Gastrocnemius medialis (tissue), 4 donors: Measurements from ENCODE around the gene AKAP7. TPM values are rescaled to one million over a fixed set of nuclear protein-coding genes. Genes with fewer than 3 reads are reported as not detected.

Experiments
- ATAC-seq, 2 donors: fragments of 150-250 bp; one replicate each; pipeline ENCODE4 v1.9.1; 2016
- DNase-seq, 2 donors: peaks; one replicate each; pipeline ENCODE4 v3.0.0-alpha.2; 2019
- H3K27ac ChIP-seq, 4 donors: fragments of 200-600 bp; sonication (generic); 1 replicate in 1 of 4; 2 replicates in 3 of 4; pipeline ENCODE4 v1.5.1; 2016 to 2018; ENCODE audit warnings: mild to moderate bottlenecking in 2 of 4, moderate library complexity in 1 of 4
- H3K27me3 ChIP-seq, 3 donors: fragments of 200-600 bp; sonication (generic) in 2 of 3; 1 replicate in 1 of 3; 2 replicates in 2 of 3; pipeline versions ENCODE4 v1.5.1 to v1.6.0; 2016 to 2019; ENCODE audit warnings: mild to moderate bottlenecking in 1 of 3, moderate library complexity in 1 of 3
- H3K36me3 ChIP-seq, 2 donors: fragments of 200-600 bp; sonication (generic) in 1 of 2; one replicate each; pipeline ENCODE4 v1.5.1; 2017 to 2018
- H3K4me1 ChIP-seq, 2 donors: fragments of 200-600 bp; sonication (generic) in 1 of 2; one replicate each; pipeline ENCODE4 v1.5.1; 2016 to 2017; ENCODE audit warnings: mild to moderate bottlenecking in 2 of 2
- H3K4me3 ChIP-seq, 4 donors: fragments of 200-600 bp; sonication (generic) in 3 of 4; 1 replicate in 1 of 4; 2 replicates in 3 of 4; pipeline ENCODE4 v1.5.1; 2016 to 2019; ENCODE audit warnings: mild to moderate bottlenecking in 2 of 4
- H3K9me3 ChIP-seq, 3 donors: fragments of 200-600 bp; sonication (generic) in 2 of 3; 1 replicate in 1 of 3; 2 replicates in 2 of 3; pipeline ENCODE4 v1.5.1; 2016 to 2019
- POLR2A ChIP-seq, 2 donors: fragments of 450-650 bp; IDR thresholded peaks; one replicate each; pipeline ENCODE4 v1.6.1; 2017; ENCODE audit warnings: antibody characterized with exemption in 2 of 2, mild to moderate bottlenecking in 2 of 2, moderate library complexity in 2 of 2
- in situ Hi-C, 4 donors: fragments of 200-750 bp; cut with MboI; loops; one replicate each; pipeline versions ENCODE4 v1.15.0 to v1.8.0; 2017; ENCODE audit warnings: low sequenced_read_pairs in 4 of 4
- intact Hi-C: fragments of 100-400 bp; cut with DNase I; formaldehyde crosslinking; loops from one replicate; pipeline ENCODE4 v1.15.1; 2023; ENCODE audit warnings: low total_unique reads
- total RNA-seq, 4 donors: library from RNA; depleted of rRNA; stranded (reverse); fragments of >200 nt; gene quantifications; one replicate each; pipeline versions ENCODE4 v1.1.0 to v1.2.3, GENCODE V29; 2016
- TF ChIP-seq, protein P1 (sequence below), 5 experiments: fragments of 450-650 bp in 3 of 5; fragments of 200-600 bp in 2 of 5; sonication (generic) in 2 of 5; IDR thresholded peaks in 4 of 5; conservative IDR thresholded peaks in 1 of 5; 1 replicate in 4 of 5; 2 replicates in 1 of 5; pipeline ENCODE4 v1.5.1; 2016 to 2019; ENCODE audit warnings: antibody characterized with exemption in 5 of 5, mild to moderate bottlenecking in 3 of 5, moderate library complexity in 3 of 5

The AKAP7 gene
- total RNA-seq, 4 donors from 2014 or later = 5.2 to 14.6 (median 7.5) TPM

DNA sequence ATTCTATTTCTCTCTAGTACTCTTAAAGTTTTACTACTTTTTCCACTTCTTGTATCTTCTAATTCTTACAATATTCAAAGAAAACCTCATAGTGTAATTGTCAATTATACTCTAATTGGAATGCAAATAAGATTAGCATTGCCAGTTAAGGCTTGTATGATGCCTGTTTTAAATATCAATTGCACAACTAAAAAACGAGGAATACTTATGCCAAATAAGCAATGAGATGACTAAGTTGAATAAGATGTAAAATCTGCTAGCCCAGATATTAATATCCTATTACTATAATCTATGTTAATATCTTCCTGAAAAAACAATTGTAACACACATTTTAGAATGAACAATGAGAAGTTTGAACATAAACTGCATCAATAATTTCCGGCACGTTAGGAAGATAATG lies 13.3 kb upstream of the AKAP7 start:
- Histone ChIP-seq H3K36me3 (no peaks in the 10 kb centered on the region), H3K4me1 (no peaks in the 10 kb centered on the region), H3K27ac (no peak overlapping the region), H3K9me3 (no peaks in the 10 kb centered on the region), H3K4me3 (no peak overlapping the region), H3K27me3 (no peaks in the 10 kb centered on the region)
- ATAC-seq (no peak), DNase-seq (no peak)
- in situ Hi-C loops (no loop called here), intact Hi-C loops (no loop called here)
- TF ChIP-seq, protein P1, sequence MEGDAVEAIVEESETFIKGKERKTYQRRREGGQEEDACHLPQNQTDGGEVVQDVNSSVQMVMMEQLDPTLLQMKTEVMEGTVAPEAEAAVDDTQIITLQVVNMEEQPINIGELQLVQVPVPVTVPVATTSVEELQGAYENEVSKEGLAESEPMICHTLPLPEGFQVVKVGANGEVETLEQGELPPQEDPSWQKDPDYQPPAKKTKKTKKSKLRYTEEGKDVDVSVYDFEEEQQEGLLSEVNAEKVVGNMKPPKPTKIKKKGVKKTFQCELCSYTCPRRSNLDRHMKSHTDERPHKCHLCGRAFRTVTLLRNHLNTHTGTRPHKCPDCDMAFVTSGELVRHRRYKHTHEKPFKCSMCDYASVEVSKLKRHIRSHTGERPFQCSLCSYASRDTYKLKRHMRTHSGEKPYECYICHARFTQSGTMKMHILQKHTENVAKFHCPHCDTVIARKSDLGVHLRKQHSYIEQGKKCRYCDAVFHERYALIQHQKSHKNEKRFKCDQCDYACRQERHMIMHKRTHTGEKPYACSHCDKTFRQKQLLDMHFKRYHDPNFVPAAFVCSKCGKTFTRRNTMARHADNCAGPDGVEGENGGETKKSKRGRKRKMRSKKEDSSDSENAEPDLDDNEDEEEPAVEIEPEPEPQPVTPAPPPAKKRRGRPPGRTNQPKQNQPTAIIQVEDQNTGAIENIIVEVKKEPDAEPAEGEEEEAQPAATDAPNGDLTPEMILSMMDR (IDR thresholded peaks at IDR 0.05 in 4 of 5, conservative IDR thresholded peaks at IDR 0.05 in 1 of 5) = no peak
- no peak for TF ChIP-seq POLR2A (IDR thresholded peaks at IDR 0.05)

DNA sequence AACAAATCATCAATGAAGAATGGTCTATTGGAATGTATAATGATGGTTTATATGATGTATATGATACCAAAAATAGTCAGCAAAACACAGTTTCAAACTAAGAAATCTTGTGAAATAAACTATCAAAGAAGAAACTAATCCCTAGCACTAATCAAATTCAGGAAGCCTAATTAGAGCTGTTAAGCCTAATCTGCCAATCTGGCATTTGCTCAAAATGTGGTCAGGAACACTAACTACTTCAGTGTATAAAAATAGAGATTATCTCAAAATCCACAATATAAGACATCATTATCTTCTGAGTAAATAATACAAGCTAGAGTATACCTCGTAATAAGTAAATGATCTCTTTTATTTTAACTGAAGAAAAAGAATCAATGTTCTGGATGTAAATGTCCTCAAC lies 12.8 kb upstream of the AKAP7 start:
- intact Hi-C loops = no loop called here
- TF ChIP-seq, protein P1 (IDR thresholded peaks at IDR 0.05 in 4 of 5, conservative IDR thresholded peaks at IDR 0.05 in 1 of 5) = no peak
- TF ChIP-seq POLR2A (IDR thresholded peaks at IDR 0.05) = no peak

GRCh38 chr6:131124336-131125071 lies 10.8 kb upstream of the AKAP7 start:
- Histone ChIP-seq H3K27me3 (no peaks in the 10 kb centered on the region), H3K4me3 (no peak overlapping the region), H3K36me3 (no peaks in the 10 kb centered on the region), H3K9me3 (no peaks in the 10 kb centered on the region), H3K4me1 (no peaks in the 10 kb centered on the region), H3K27ac (no peak overlapping the region)
- in situ Hi-C loops = no loop called here
- no peak for DNase-seq
- ATAC-seq = no peak
- intact Hi-C loops = no loop called here
- TF ChIP-seq, protein P1 (IDR thresholded peaks at IDR 0.05 in 4 of 5, conservative IDR thresholded peaks at IDR 0.05 in 1 of 5) = no peak
- TF ChIP-seq POLR2A (IDR thresholded peaks at IDR 0.05) = no peak

More for the DNA sequence above, 12.8 kb upstream of the AKAP7 start:
- Histone ChIP-seq H3K27ac (no peak overlapping the region), H3K4me3 (no peak overlapping the region), H3K9me3 (no peaks in the 10 kb centered on the region), H3K27me3 (no peaks in the 10 kb centered on the region), H3K4me1 (no peaks in the 10 kb centered on the region), H3K36me3 (no peaks in the 10 kb centered on the region)
- no peak for ATAC-seq
- in situ Hi-C loops = no loop called here
- DNase-seq = no peak

GRCh38 chr6:131125431-131125830 lies 9.8 kb upstream of the AKAP7 start:
- ATAC-seq (no peak), DNase-seq (no peak)
- Histone ChIP-seq H3K4me1 (no peaks in the 10 kb centered on the region), H3K9me3 (no peaks in the 10 kb centered on the region), H3K4me3 (no peak overlapping the region), H3K36me3 (no peaks in the 10 kb centered on the region), H3K27me3 (no peaks in the 10 kb centered on the region), H3K27ac (no peak overlapping the region)
- TF ChIP-seq POLR2A (IDR thresholded peaks at IDR 0.05) = no peak
- TF ChIP-seq, protein P1 (IDR thresholded peaks at IDR 0.05 in 4 of 5, conservative IDR thresholded peaks at IDR 0.05 in 1 of 5) = no peak
- intact Hi-C loops = no loop called here
- in situ Hi-C loops = no loop called here
